OCI-LY7 (cell line): Measurements from ENCODE around the gene GHITM. TPM values are rescaled to one million over a fixed set of nuclear protein-coding genes. Genes with fewer than 3 reads are reported as not detected.

Experiments
- BruUV-seq: library from RNA; stranded (reverse); fragments of 400-500 nt; replicated peaks from 2 replicates; lab custom pipeline; 2021; lab: Mats Ljungman, UMichigan
- CTCF ChIA-PET: fragments of 300-600 bp; sonication (Branson Sonifier 250); formaldehyde crosslinking; loops from one replicate; lab custom pipeline; 2022; ENCODE audit warnings: antibody characterized with exemption; ENCODE audit not compliant: unreplicated experiment; lab: Charles Lee
- POLR2A ChIA-PET: fragments of 300-600 bp; sonication (Branson Sonifier 250); formaldehyde crosslinking; loops from one replicate; lab custom pipeline; 2022; ENCODE audit warnings: antibody characterized with exemption; lab: Charles Lee
- DNase-seq: peaks from one replicate; pipeline ENCODE4 v3.0.0-alpha.2; 2015; ENCODE audit warnings: low spot score
- H2AFZ ChIP-seq: fragments of 200-600 bp; sonication (generic), shearing (Covaris generic); 2 replicates; pipeline ENCODE4 v1.6.1; 2014; ENCODE audit warnings: mild to moderate bottlenecking, antibody characterized with exemption, low read length, moderate library complexity
- H3K27ac ChIP-seq: fragments of 200-600 bp; sonication (generic); 2 replicates; pipeline ENCODE4 v1.5.1; 2014; ENCODE audit warnings: mixed run types, low read depth, mild to moderate bottlenecking, moderate library complexity, low read length, inconsistent platforms; ENCODE audit not compliant: poor library complexity, severe bottlenecking
- H3K36me3 ChIP-seq: fragments of 200-600 bp; sonication (generic); 2 replicates; pipeline ENCODE4 v1.6.1; 2014; ENCODE audit warnings: mild to moderate bottlenecking, antibody characterized with exemption, low read length, moderate library complexity, mixed read lengths; ENCODE audit not compliant: insufficient read depth
- H3K4me1 ChIP-seq: fragments of 200-600 bp; sonication (generic); 2 replicates; pipeline ENCODE4 v1.5.1; 2014; ENCODE audit warnings: mild to moderate bottlenecking, low read length; ENCODE audit not compliant: insufficient read depth, poor library complexity, severe bottlenecking
- H3K4me2 ChIP-seq: fragments of 200-600 bp; sonication (generic); 2 replicates; pipeline ENCODE4 v1.6.1; 2014; ENCODE audit warnings: mild to moderate bottlenecking, low read length
- H3K4me3 ChIP-seq: fragments of 200-600 bp; sonication (generic); 2 replicates; pipeline ENCODE4 v1.5.1; 2014; ENCODE audit warnings: mild to moderate bottlenecking, low read depth, low read length; ENCODE audit not compliant: poor library complexity, severe bottlenecking
- H3K79me2 ChIP-seq: fragments of 200-600 bp; sonication (generic); 2 replicates; pipeline ENCODE4 v1.6.1; 2016; ENCODE audit warnings: low read depth, mild to moderate bottlenecking, low read length, moderate library complexity, mixed read lengths; ENCODE audit not compliant: insufficient read depth
- H3K9me2 ChIP-seq: fragments of 200-600 bp; sonication (generic); 2 replicates; pipeline ENCODE4 v1.6.1; 2016; ENCODE audit warnings: mild to moderate bottlenecking, low read length, mixed read lengths; ENCODE audit not compliant: insufficient read depth
- H3K9me3 ChIP-seq: fragments of 200-600 bp; sonication (generic); 2 replicates; pipeline ENCODE4 v1.6.1; 2014; ENCODE audit warnings: mild to moderate bottlenecking, mixed run types, low read length, mixed read lengths
- H4K20me1 ChIP-seq: fragments of 200-600 bp; sonication (generic); 2 replicates; pipeline ENCODE4 v1.6.1; 2014; ENCODE audit warnings: mild to moderate bottlenecking, antibody characterized with exemption, low read length, moderate library complexity, mixed read lengths; ENCODE audit not compliant: insufficient read depth
- EZH2phosphoT487 ChIP-seq: fragments of 200-600 bp; sonication (generic); IDR thresholded peaks from 2 replicates; pipeline ENCODE4 v1.6.1; 2018; ENCODE audit warnings: low read depth, borderline replicate concordance, mild to moderate bottlenecking, mixed run types, antibody characterized with exemption, low read length, moderate library complexity, mixed read lengths
- intact Hi-C: fragments of 100-400 bp; cut with micrococcal nuclease; formaldehyde crosslinking; loops from one replicate; pipeline ENCODE4 v1.10.0; 2022; ENCODE audit not compliant: unreplicated experiment
- total RNA-seq, 2 experiments: library from RNA; depleted of rRNA in 1 of 2; stranded (reverse); fragments of >200 nt in 1 of 2; shearing (Covaris generic) in 1 of 2; gene quantifications; 2 replicates each; pipeline ENCODE4 v1.2.3, GENCODE V29; 2014 to 2022
- TF ChIP-seq, protein P1 (sequence below): fragments of 200-600 bp; sonication (generic); conservative IDR thresholded peaks from 2 replicates; pipeline ENCODE4 v1.5.1; 2014; ENCODE audit warnings: mild to moderate bottlenecking, antibody characterized with exemption, low read length, moderate library complexity, mixed read lengths

Gene GHITM
- total RNA-seq, 2 experiments from 2014 or later: 103 to 132 TPM

GRCh38 chr10:84197643-84198042 lies 58.3 kb downstream of the GHITM start:
- POLR2A ChIA-PET: no interaction called here
- H3K4me2 ChIP-seq: no peak overlapping the region
- TF ChIP-seq, protein P1, sequence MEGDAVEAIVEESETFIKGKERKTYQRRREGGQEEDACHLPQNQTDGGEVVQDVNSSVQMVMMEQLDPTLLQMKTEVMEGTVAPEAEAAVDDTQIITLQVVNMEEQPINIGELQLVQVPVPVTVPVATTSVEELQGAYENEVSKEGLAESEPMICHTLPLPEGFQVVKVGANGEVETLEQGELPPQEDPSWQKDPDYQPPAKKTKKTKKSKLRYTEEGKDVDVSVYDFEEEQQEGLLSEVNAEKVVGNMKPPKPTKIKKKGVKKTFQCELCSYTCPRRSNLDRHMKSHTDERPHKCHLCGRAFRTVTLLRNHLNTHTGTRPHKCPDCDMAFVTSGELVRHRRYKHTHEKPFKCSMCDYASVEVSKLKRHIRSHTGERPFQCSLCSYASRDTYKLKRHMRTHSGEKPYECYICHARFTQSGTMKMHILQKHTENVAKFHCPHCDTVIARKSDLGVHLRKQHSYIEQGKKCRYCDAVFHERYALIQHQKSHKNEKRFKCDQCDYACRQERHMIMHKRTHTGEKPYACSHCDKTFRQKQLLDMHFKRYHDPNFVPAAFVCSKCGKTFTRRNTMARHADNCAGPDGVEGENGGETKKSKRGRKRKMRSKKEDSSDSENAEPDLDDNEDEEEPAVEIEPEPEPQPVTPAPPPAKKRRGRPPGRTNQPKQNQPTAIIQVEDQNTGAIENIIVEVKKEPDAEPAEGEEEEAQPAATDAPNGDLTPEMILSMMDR: no peak
- H3K79me2 ChIP-seq: no peaks in the 10 kb centered on the region
- no peak overlapping the region for H3K27ac ChIP-seq
- no peak for DNase-seq
- H3K36me3 ChIP-seq: no peaks in the 10 kb centered on the region
- CTCF ChIA-PET: no interaction called here
- no peaks in the 10 kb centered on the region for H3K4me1 ChIP-seq
- BruUV-seq: no TSS peak
- H4K20me1 ChIP-seq: no peaks in the 10 kb centered on the region
- H3K9me2 ChIP-seq: no peaks in the 10 kb centered on the region
- H3K4me3 ChIP-seq: no peak overlapping the region
- H2AFZ ChIP-seq: no peak overlapping the region
- no peaks in the 10 kb centered on the region for H3K9me3 ChIP-seq
- intact Hi-C loops: no loop called here

DNA sequence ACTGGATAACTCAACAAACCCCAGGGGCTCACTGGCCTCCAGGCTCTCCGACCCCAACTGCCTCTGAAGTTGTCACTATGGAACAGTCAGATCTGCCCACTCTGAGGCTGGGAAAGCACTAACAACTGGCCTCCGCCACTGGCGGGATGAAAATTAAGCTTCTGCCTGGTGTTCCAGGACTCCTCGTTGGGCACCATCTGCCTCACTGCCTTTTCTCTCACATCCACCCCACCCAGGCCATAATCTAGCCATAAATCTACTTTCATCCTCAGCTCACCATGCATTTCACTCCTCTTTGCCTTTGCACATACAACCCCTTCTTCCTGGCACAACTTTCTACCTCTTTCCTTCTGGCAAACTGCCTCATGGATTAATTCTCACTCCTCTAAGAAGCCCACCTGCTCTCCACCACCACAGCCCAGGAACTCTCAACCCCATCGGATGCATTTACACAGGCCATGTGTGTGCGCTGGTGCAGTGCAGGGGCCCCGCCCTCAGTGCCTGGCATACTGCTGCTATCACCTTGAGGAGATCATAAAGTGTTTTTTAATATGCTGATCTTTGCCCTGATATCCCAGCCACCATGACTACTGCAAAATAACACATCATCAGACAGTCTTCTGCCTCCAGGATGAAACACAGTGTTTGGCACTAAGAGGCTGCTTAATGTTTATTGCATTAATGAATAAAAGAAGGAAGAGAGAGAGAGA lies 59.1 kb downstream of the GHITM start:
- H3K9me2 ChIP-seq: no peaks in the 10 kb centered on the region
- H3K4me2 ChIP-seq: no peak overlapping the region
- intact Hi-C loops: no loop called here
- no peak for TF ChIP-seq EZH2phosphoT487
- TF ChIP-seq, protein P1: no peak
- H3K27ac ChIP-seq: no peak overlapping the region
- no peaks in the 10 kb centered on the region for H3K36me3 ChIP-seq
- DNase-seq: no peak
- no TSS peak for BruUV-seq
- H3K4me3 ChIP-seq: no peak overlapping the region
- H2AFZ ChIP-seq: no peak overlapping the region
- CTCF ChIA-PET: no interaction called here
- H3K9me3 ChIP-seq: no peaks in the 10 kb centered on the region
- H4K20me1 ChIP-seq: no peaks in the 10 kb centered on the region
- no peaks in the 10 kb centered on the region for H3K79me2 ChIP-seq
- POLR2A ChIA-PET: no interaction called here
- H3K4me1 ChIP-seq: no peaks in the 10 kb centered on the region

GRCh38 chr10:84200537-84201243 lies 61.4 kb downstream of the GHITM start:
- Histone ChIP-seq H3K9me3 (no peaks in the 10 kb centered on the region), H3K79me2 (no peaks in the 10 kb centered on the region), H2AFZ (no peak overlapping the region), H3K9me2 (no peaks in the 10 kb centered on the region), H3K4me2 (no peak overlapping the region), H3K36me3 (no peaks in the 10 kb centered on the region), H3K4me1 (no peaks in the 10 kb centered on the region), H3K4me3 (no peak overlapping the region), H4K20me1 (no peaks in the 10 kb centered on the region), H3K27ac (no peak overlapping the region)
- DNase-seq: no peak
- intact Hi-C loops: no loop called here
- CTCF ChIA-PET: no interaction called here
- no TSS peak for BruUV-seq
- POLR2A ChIA-PET: no interaction called here
- TF ChIP-seq, protein P1: no peak
